Uterus (tissue), 4 donors: ENCODE data around the gene PCDHGA10. TPM values are rescaled to one million over a fixed set of nuclear protein-coding genes. Genes with fewer than 3 reads are reported as not detected.
"Not testable (repeated sequence)": the region's sequence is repeated elsewhere in the genome, so short reads cannot be mapped to it uniquely, and the experiment has no call there.

Source experiments
- DNase-seq, 2 donors: peaks; one replicate each; pipeline ENCODE4 v3.0.0-alpha.2; 2019 to 2020
- H3K27ac ChIP-seq, 2 donors: fragments of 200-600 bp; sonication (generic); 1 replicate in 1 of 2; 2 replicates in 1 of 2; pipeline ENCODE4 v1.5.1; 2016 to 2018
- H3K27me3 ChIP-seq, 2 donors: fragments of 200-600 bp; sonication (generic); one replicate each; pipeline ENCODE4 v1.5.1; 2018 to 2019; ENCODE audit warnings: control low read depth in 1 of 2
- H3K36me3 ChIP-seq, 2 donors: fragments of 200-600 bp; sonication (generic); one replicate each; pipeline ENCODE4 v1.5.1; 2019; ENCODE audit warnings: control low read depth in 1 of 2
- H3K4me1 ChIP-seq, 2 donors: fragments of 200-600 bp; sonication (generic); one replicate each; pipeline ENCODE4 v1.5.1; 2018 to 2019; ENCODE audit warnings: control low read depth in 1 of 2
- H3K4me3 ChIP-seq, 2 donors: fragments of 200-600 bp; sonication (generic); 1 replicate in 1 of 2; 2 replicates in 1 of 2; pipeline ENCODE4 v1.5.1; 2018 to 2019; ENCODE audit warnings: mild to moderate bottlenecking in 1 of 2
- H3K9me3 ChIP-seq, 2 donors: fragments of 200-600 bp; sonication (generic); one replicate each; pipeline ENCODE4 v1.5.1; 2019; ENCODE audit warnings: control low read depth in 1 of 2
- CTCF ChIP-seq, 4 experiments: fragments of 200-600 bp in 2 of 4; fragments of 450-650 bp in 2 of 4; sonication (generic) in 2 of 4; IDR thresholded peaks; one replicate each; pipeline ENCODE4 v1.5.1; 2016 to 2019; ENCODE audit warnings: antibody characterized with exemption in 4 of 4, mild to moderate bottlenecking in 2 of 4, moderate library complexity in 1 of 4
- POLR2A ChIP-seq, 2 donors: fragments of 450-650 bp; IDR thresholded peaks; one replicate each; pipeline ENCODE4 v1.6.1; 2016; ENCODE audit warnings: antibody characterized with exemption in 2 of 2, mild to moderate bottlenecking in 1 of 2, moderate library complexity in 1 of 2
- intact Hi-C: fragments of 100-400 bp; cut with DNase I; formaldehyde crosslinking; loops from one replicate; pipeline ENCODE4 v1.15.1; 2023; ENCODE audit warnings: low total_unique reads
- total RNA-seq, 4 donors: library from RNA; depleted of rRNA in 3 of 4; stranded (reverse); fragments of >200 nt in 3 of 4; gene quantifications; one replicate each; pipeline versions ENCODE4 v1.1.0 to v1.2.4, GENCODE V29; 2014 to 2023
- donor health status: DM: yes; HTN: yes; CAD: no.

The PCDHGA10 gene
- total RNA-seq, 4 donors from 2014 or later, result 2.4 to 11.2 (median 6.6) TPM

- H3K36me3 ChIP-seq, result no peaks in the 10 kb centered on the region
- no peak overlapping the region for H3K27ac ChIP-seq
- H3K4me3 ChIP-seq, result no peak overlapping the region
- H3K4me1 ChIP-seq, result no peaks in the 10 kb centered on the region
- TF ChIP-seq CTCF (IDR thresholded peaks at IDR 0.05) (no peak), POLR2A (IDR thresholded peaks at IDR 0.05) (no peak)
- H3K27me3 ChIP-seq, result no peaks in the 10 kb centered on the region
- intact Hi-C loops, result no loop called here
- peaks cover 0 to 98% of the 10 kb centered on the region in 2 donors for H3K9me3 ChIP-seq
- DNase-seq, result no peak
These were observed 10.0 kb downstream of the PCDHGA10 start for GRCh38 chr5:141422742-141423291.

GRCh38 chr5:141427783-141428426 lies 15.1 kb downstream of the PCDHGA10 start:
- H3K36me3 ChIP-seq, result no peaks in the 10 kb centered on the region
- no peak for DNase-seq
- no peaks in the 10 kb centered on the region for H3K27me3 ChIP-seq
- intact Hi-C loops, result no loop called here
- H3K4me1 ChIP-seq, result no peaks in the 10 kb centered on the region
- H3K9me3 ChIP-seq, result peaks cover 0 to 97% of the 10 kb centered on the region in 2 donors
- no peak overlapping the region for H3K27ac ChIP-seq
- TF ChIP-seq POLR2A (IDR thresholded peaks at IDR 0.05), result no peak
- TF ChIP-seq CTCF (IDR thresholded peaks at IDR 0.05), result no peak
- H3K4me3 ChIP-seq, result no peak overlapping the region

GRCh38 chr5:141430332-141431113 lies 17.7 kb downstream of the PCDHGA10 start, which contains the start of gene PCDHGA12:
PCDHGA12 (plus strand) TSS chr5:141430507; CDS start chr5:141430760, 253 bp downstream.
- peak within 1 kb of the TSS; percentile 19 for H3K4me3 ChIP-seq
- H3K9me3 ChIP-seq, result peaks cover 0 to 98% of the 10 kb centered on the region in 2 donors
- H3K27me3 ChIP-seq, result no peaks in the 10 kb centered on the region
- H3K36me3 ChIP-seq, result no peaks in the 10 kb centered on the region
- TF ChIP-seq CTCF (IDR thresholded peaks at IDR 0.05) (peak in 3 of 4 experiments; percentile 12 to 31 (median 18)), POLR2A (IDR thresholded peaks at IDR 0.05) (no peak)
- H3K27ac ChIP-seq, result peak within 1 kb of the TSS; percentile 7 to 11
- DNase-seq, result peak; percentile 41 to 44
- no peaks in the 10 kb centered on the region for H3K4me1 ChIP-seq
- intact Hi-C loops, result no loop called here

- intact Hi-C loops, result no loop called here
- H3K4me1 ChIP-seq, result no peaks in the 10 kb centered on the region
- no peaks in the 10 kb centered on the region for H3K36me3 ChIP-seq
- H3K27ac ChIP-seq, result no peak overlapping the region
- DNase-seq, result no peak
- TF ChIP-seq CTCF (IDR thresholded peaks at IDR 0.05), result no peak
- no peak for TF ChIP-seq POLR2A (IDR thresholded peaks at IDR 0.05)
- H3K27me3 ChIP-seq, result no peaks in the 10 kb centered on the region
- peak overlapping the region in 1 of 2 donors; percentile 19 for H3K4me3 ChIP-seq
- H3K9me3 ChIP-seq, result peaks cover 0 to 98% of the 10 kb centered on the region in 2 donors
These were observed 18.5 kb downstream of the PCDHGA10 start for GRCh38 chr5:141431286-141431685.

GRCh38 chr5:141432308-141432707 lies 19.5 kb downstream of the PCDHGA10 start:
- intact Hi-C loops, H3K27me3 ChIP-seq, H3K27ac ChIP-seq, H3K4me3 ChIP-seq, DNase-seq, H3K4me1 ChIP-seq, H3K36me3 ChIP-seq: not testable (repeated sequence)
- H3K9me3 ChIP-seq, result peaks cover 0 to 95% of the 10 kb centered on the region in 2 donors

GRCh38 chr5:141432726-141433125 lies 19.9 kb downstream of the PCDHGA10 start:
- DNase-seq, H3K4me3 ChIP-seq, intact Hi-C loops, H3K36me3 ChIP-seq, H3K27ac ChIP-seq, H3K27me3 ChIP-seq, H3K4me1 ChIP-seq: not testable (repeated sequence)
- H3K9me3 ChIP-seq, result peaks cover 0 to 95% of the 10 kb centered on the region in 2 donors
